GM19023 (cell line): ENCODE results near the gene PCSK5.
"Not testable (repeated sequence)": the region's sequence is repeated elsewhere in the genome, so short reads cannot be mapped to it uniquely, and the experiment has no call there.

Source experiments
- ATAC-seq: cut with Tn5 transposase; IDR thresholded peaks from one replicate; pipeline ENCODE4 v1.9.1; 2021; ENCODE audit warnings: mild to moderate bottlenecking, moderate library complexity; ENCODE audit not compliant: unreplicated experiment

PCSK5 gene

DNA sequence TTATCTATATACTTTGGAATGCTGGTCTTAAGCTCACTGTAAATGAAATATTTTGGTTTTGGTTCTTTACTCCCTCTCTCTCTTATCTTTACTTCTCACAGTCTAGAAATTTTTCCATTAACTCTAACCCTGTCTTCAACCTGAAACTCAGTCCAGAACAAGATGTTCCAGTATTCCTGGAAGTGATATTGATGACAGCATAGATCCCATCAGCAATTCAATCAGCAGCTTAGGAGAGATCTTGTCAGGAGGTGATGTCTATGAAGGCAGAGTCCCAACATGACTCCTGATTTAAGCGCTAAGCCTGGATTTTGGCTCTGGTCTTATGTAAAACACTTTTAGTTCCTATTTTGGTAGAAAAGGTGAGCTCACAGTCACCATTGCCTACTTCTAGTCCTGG, 451.1 kb downstream of the PCSK5 start:
- no peak for ATAC-seq

DNA sequence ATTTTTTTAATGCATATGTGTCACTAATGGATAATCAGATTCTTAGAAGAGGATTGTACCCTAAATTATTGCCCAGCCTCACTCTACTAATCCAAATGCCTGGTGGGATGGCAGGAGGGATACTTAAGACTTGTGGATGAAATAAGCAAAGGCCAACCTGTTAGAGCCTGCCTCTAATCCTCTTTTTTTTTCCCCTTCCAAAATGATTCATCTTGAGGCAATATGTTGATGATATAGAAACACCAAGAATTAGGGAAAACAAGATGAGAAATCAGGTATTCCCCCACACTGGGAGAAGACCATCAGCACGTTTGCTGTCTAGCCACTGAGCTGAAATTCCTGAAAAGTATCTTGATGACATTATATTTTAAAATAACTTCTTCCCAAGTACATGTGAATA, 451.7 kb downstream of the PCSK5 start:
- ATAC-seq: no peak

DNA sequence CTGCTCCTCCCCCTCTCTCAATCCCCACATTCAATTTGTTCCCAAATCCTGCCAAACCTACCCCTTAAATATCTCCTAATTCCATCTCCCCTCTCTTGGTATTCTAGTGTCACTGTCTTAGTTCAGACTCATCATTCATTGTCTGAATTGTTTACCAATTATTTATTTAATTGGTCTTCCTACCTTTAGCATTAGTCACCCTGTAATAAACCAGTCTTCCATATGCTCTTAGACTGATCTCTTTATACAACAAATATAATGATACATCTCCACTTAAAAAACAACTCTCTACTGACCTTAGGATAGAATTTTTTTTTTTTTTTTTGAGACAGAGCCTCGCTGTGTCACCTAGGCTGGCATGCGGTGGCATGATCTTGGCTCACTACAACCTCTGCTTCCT, 452.4 kb downstream of the PCSK5 start:
- no peak for ATAC-seq

DNA sequence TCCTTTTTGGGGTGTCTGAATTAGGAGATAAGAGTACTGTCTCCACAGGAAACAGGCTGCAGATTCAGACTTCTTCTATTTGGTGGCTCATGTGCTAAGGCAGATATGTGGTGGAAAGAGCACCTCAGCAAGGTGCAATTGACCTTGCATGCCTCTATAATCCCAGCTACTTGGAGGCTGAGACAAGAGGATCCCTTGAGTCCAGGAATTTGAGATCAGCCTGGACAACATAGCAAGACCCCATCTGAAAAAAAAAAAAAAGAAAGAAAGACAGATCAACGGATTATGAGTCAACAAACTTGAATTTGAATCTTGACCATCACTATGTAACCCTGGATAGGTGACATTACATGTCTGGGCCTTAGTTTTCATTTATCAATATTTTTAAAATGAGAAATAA, 459.4 kb downstream of the PCSK5 start:
- ATAC-seq: no peak

DNA sequence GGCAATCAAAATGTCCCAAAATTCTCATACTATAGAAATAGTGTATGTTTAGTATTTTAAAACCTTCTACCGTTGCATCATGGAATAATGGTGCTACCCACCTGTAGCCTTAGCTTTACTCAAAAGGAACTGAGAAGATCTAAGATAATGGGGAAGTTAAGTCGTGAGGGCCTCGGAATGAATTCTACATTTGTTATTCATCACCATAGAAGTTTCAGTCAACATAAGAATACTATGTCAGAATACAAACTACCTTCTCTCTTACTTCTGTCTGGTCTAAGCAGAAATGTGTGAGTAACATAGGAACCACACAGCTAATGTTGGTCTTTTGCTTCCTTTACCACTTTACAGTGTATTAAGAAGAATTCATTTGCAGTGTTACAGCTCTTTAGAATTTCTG, 460.5 kb downstream of the PCSK5 start:
- no peak for ATAC-seq

DNA sequence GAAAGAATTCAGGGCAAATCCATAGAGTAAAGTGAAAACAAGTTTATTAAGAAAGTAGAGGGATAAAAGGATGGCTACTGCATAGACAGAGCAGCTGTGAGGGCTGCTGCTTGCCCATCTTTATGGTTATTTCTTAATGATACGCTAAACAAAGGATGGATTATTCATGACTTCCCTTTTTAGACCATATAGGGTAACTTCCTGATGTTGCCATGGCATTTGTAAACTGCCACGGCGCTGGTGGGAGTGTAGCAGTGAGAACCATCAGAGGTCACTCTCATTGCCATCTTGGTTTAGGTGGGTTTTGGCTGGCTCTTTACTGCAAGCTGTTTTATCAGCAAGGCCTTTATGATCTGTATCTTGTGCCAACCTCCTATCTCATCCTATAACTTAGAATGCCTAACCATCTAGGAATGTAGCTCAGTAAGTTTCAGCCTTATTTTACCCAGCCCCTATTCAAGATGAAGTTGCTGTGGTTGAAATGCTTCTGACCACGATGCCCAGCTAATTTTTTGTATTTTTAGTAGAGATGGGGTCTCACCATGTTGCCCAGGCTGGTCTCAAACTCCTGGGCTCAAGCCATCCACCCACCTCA, 461.6 kb downstream of the PCSK5 start:
- ATAC-seq: no peak

DNA sequence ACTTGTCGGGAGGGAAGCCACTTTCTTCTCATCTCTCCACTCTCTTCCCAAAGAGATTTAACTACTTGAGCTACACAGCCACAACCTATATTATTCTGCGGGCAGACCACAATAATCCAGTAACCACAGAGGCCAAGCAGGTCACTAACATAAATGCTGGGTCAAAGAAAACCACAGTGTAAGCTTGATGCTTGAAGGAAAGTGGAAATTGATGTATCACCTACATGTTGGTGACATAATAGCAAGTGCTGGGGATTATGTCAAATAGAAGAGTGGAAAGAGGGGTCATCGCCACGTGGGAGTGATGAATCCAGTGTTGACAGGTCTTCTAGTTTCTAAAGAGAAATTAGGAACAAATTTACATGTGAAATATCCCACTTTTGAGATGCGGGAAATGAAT, 462.8 kb downstream of the PCSK5 start:
- no peak for ATAC-seq

DNA sequence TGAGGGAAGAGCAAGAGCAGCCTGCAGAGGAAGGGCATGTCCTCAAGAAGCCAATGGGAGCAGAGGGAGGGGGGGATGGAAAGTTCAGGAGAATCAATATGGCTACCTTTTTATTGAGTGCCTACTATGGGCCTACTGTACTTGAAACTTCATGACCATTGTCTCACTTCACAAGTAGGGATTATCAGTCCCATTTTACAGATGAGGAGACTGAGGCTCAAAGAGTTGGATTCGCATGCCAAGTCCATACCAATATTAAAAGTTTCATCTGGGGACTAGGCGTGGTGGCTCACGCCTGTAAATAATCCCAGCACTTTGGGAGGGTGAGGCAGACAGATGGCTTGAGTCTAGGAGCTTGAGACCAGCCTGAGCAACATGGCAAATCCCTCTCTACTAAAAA, 463.7 kb downstream of the PCSK5 start:
- no peak for ATAC-seq

DNA sequence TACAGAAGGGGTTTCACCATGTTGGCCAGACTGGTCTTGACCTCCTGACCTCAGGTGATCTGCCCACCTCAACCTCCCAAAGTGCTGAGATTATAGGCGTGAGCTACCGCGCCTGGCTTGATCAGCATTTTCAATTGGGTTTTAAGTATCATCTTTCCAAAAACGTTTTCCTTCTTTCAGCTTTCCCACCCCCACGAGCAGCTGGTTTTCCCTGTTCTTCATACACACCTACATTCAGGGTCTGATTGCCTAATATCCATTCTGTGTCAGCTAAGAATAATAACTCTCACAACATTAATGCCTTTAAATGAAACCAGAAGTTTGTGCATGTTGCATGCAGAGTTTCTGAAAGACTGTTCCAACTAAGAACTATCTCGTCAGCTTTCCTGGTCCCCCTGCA, 465.4 kb downstream of the PCSK5 start:
- ATAC-seq: no peak

DNA sequence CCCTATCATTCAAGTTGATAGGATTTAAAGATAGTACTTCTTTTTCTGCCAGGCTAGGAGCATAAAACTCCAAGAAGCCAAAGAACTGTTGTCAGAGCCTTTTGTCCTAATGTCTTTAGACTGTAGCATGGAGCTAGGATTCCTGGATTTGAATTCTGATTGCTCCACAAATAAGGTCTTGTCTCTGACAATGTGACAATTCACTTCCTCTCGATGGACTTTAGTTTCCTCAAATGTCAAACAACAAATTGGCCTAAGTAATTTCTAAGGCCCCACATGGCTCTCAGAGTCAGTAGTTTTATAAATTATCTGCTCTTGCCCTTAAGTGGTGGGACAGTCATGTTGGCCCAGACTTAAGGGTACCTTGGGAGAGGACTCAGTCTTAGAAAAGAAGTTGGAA, 467.1 kb downstream of the PCSK5 start:
- ATAC-seq: no peak

DNA sequence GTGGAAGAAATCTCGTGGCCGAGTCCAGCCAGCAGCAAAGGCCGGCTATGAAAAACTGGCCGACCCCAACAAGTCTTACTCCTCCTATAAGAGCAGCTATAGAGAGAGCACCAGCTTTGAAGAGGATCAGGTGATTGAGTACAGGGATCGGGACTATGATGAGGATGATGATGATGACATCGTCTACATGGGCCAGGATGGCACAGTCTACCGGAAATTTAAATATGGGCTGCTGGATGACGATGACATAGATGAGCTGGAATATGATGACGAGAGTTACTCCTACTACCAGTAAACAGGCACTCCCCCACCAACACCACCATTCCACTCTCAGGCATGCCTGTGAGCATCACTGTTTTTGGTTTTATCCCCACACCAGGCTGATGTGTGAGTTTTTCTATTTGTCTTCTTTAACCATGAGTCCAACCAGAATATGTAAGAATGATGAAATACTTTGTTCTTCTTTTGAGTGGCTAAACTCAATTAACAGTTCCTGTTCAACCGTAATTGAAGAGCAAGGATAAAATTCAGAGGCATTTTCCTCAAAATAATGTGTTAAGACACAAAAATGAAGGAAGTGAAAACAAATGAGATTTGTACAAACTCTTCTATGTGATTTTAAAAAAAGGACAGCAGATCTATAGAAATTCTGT, 468.3 kb downstream of the PCSK5 start:
- ATAC-seq: no peak

DNA sequence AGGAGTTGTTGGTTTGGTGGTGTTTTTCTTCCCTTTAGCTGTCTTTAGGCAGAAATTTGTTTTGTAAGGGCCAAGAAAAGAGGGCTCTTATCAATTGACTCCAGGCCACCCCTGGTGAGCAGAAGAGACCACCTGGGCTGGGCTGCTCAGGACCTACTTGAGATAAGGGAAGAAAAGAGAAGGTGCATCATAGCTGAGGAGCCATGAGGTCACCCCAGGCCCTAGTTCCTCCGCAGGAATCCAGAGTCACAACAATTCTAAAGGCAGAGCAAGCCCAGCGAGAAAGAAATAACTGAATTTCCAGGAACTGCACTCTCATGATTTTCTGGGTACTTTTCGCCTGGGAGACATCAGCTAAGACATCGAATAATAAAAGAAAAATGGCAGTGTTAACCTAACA, 468.9 kb downstream of the PCSK5 start:
- ATAC-seq: no peak

DNA sequence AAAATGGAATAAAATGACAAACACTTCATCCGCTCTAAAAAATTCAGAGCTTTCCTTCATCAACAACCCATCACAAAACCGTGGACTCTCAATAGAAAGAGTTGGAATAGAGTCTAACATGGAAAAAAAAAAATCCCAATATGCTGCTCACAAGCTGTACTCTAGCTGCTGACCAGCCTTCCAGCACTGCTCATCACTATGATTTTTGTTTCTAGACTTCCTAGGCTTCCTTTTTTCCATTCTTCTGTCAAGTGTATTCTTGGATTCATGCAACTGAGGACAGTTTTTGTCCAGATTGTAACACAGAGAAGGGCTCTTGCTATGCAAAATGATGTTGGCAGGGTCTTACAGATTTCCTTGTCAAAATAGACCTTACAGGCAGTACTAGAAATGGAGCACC, 469.3 kb downstream of the PCSK5 start:
- ATAC-seq: no peak

DNA sequence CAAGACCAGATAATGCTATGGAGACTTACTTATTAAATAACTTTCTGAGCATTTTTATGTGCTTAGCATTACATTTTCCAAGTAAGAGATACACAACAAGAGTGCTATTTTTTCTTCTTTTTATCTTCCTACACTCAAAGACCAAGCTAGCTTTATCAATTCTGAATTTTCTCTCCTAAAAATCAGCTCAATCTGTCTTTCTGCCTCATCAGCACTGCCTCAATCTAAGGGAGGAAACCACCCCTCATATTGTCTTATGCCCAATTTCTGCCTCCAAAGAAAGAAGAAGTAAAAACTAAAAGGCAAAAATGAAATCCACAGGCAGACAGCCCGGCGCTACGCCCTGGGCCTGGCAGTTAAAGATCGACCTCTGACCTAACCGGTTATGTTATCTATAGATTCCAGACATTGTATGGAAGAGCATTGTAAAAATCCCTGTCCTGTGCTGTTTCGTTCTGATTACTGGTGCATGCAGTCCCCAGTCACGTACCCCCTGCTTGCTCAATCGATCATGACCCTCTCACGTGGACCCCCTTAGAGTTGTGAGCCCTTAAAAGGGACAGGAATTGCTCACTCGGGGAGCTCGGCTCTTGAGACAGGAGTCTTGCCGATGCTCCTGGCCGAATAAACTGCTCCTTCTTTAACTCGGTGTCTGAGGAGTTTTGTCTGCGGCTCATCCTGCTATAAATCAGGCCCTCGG, 472.0 kb downstream of the PCSK5 start:
- ATAC-seq: not testable (repeated sequence)

DNA sequence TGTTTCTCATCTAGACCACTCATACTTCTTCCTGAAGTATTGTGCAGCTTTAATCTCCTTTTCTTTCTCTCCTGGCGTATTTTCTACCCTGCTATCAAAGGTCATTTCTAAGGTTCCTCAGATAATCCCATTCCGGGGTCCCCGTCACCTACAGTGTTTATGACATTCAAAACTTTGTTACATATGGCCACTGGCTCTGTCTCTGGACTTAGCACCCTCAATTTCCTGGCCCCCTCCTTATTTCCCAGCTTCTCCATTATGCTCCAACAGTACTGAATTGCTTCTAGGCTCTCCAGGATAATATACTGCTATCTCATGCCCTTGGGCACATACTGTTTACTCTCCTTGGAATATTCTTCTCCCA, 472.5 kb downstream of the PCSK5 start:
- no peak for ATAC-seq

DNA sequence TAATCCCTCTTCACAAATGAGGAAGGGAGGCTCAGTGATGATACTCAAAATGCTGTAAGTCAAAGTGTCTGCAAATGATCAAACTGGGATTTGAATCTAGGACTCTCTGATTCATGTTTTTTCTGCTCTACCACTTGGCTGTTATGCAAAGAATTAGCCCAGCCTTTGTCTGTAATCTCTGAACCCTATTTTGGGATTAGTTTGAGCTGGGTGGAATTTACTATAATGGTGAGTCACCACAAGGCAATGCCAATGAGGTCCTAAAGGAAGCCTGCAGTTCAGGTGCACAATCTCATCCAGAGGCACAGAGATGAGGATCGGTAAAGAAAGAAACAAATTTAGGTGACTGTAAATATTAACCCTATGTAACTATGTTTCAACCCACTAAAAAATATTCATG, 474.6 kb downstream of the PCSK5 start:
- ATAC-seq: no peak

DNA sequence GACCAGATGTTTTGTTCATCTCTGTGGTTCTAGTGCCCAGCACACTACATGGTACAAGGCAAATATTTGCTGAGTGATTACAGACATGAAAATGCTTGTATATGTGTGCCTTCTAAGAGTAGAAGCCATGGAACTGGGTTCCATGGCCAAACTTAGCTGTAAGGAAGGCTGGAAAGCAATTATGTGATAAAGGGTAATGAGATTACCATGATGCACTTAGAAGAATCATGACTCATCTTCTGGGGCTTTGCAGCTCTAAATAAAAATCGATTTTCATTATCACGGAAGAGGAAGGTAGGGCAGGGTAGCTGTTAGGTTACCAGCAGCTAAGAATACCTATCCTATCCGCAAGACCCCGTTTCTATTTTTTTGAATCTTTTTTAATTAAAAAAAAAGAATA, 475.8 kb downstream of the PCSK5 start:
- no peak for ATAC-seq

DNA sequence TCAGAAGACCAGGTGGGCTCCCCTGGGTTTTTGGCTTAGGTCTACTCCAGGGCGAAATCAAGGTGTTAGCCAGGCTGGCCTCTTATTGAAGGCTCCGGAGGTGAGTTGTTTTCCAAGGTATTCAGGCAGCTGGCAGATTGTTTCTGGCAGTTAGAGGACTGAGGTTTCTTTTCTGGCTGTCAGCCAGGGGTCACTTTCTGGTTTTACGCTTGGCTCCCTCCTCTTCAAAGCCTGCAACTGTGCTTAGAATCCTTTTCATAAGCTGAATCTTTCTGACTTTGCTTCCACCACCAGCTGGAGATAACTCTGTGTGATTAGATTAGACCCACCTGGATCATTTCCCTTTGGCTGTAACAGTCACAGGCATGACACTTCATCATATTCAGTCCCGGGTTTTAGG, 479.1 kb downstream of the PCSK5 start:
- ATAC-seq: no peak

DNA sequence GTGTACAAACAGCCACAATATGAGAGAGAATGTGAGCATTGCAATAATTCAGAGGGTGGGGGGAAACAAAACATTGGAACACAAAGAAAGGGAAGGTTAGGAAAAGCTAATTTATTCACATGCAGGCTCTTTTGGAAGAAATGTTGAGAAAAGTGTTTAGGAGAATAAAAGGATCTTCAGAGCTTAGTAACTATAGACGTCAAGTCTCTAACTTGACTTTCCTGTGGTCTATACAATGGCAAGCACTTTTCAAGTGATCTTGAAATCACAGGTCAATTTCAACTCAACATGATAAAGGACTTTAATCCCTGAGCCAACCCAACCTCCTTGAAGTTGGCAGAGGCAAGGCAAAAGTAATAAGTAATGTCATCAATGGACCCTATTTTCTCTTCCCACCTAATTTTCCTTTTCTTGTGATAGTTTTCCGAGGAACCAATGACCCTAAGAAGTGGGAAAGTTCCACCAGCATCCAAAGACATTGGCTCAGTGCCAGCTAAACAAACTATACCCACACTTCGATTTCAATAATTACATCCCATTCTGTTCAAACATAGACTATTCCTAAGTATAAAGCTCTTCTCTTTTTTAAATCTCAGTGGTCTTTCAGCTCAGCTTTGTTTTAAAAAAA, 480.0 kb downstream of the PCSK5 start:
- no peak for ATAC-seq

DNA sequence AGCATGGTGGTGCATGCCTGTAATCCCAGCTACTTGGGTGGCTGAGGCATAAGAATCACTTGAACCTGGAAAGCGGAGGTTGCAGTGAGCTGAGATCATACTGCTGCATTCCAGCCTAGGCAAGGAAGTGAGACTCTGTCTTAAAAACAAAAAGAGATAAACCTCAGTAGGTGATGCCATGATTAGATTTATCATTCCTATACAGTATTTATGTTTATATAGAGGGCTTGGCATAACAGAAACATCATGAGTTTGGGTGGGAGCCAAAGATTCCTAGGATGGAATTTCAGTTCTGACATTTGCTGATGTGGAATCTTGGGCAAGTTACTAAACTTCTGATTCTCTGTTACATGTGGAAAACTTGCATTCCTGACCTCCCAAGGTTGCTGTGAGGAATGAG, 481.4 kb downstream of the PCSK5 start:
- no peak for ATAC-seq

DNA sequence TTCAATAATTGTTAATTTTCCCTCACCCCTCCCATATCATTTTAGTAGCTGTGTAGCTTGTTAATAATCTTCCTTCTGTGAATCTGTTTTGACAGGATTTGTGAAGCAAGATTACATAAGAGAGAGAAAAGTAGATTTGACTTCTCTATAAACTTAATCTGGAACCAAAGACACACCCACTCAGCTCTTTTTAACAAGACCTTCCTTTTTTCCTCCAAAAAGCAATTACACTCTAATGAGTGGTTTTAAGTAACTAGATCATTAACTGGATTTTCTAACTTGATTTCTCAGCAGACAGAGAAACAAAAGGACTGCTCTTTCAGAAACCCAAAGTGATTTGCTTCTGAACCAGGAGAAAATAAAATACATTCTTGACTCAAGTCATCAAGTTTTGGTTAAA, 481.9 kb downstream of the PCSK5 start:
- no peak for ATAC-seq

DNA sequence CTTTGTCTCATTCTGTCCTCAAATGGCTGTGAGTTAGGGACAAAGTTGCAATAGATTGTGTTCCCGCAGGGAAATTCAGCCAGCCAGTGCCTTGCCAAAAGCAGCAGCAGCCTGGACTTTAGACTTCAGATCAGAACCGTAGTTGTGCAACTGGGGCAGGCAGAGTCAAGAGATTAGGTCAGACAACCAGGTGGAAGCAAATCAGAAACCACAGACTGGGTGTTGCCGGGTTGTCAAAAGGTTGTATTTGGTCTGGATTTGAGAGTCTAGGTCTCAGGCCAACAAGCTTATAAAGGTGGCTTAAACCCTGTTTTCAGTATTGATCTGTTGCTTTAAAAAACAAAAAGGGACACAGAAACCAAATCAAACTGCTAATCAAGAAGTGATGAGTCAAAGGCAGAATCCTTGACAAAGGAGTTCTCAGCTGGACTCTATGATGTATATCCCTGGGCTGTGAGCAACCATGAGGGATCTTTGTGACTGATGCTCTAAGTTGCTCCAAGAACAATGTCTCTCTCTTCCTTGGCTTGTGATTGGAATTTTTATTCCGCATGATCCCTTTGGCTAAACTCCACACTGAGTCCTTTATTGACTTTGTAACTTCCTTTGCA, 482.8 kb downstream of the PCSK5 start:
- no peak for ATAC-seq
